NCI-H2196 treated with DMSO at 0.1 percent for 48 hours (cell line): ENCODE results near the gene DHX16.

ENCODE experiments used
- DNase-seq: peaks from one replicate; lab custom pipeline; 2025; ENCODE audit not compliant: unreplicated experiment; lab: John Stamatoyannopoulos, UW

The DHX16 gene

DNA sequence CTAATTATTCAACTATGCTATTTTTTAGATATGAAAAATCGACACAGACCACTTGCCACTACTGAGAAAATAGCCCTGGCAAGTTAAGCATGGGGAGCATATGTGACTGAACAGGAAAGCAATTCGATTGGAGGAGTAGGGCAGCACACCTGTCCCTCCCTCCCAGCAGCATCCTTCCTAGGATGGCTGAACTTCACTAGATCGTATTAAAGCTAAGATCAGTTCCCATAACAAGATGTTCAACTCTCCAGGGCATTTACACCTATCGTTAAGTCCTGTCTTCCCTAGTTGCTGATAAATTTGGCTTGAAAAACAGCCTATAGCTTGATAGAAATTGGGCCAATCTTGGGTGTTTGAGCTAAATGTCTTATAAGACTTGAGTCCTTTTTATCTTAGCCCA, 62.7 kb downstream of the DHX16 start:
- DNase-seq, result no peak

DNA sequence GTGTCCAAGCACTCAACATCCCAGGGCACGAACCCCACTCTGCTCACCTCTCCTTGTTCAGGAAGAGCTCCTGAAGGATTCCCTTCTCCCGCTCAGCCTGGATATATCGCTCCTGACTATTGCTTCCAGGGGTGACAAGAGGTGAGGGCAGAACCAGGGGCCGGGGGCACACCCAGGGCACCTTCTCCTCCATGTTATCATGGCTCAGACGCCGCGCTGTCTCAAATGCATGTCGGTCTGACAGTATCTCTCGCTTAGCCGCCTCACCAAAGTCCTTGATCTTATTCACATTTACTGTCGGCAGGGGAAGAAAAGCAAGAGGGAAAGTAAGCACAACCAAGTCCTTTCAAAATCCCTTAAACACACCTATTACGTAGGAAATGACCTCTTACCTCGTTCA, 68.8 kb downstream of the DHX16 start:
- no peak for DNase-seq
